ENCODE data around the gene DELE1. TPM values are rescaled to one million over a fixed set of nuclear protein-coding genes. Genes with fewer than 3 reads are reported as not detected.

DELE1 gene
- total RNA-seq, 1 experiment from 2014 or later, result 35.1 TPM

DNA sequence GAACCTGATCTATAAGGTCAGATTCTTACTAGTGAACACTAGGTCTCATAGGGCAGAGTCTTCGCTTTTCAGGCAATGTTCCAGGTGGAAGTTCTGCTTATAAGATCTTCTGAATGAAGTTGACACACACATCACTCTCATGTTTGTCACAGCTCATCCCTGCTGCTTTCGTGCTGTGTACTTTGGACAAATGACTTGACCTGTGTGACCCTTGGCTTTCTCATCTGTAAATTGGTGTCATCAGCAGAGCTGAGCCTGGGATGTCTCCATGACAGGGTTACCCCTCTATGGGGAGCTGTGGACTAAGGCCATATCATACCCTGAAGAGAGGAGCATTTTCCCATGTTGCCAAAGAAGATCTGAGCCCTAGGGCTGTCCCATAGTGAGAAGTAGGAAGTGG, 2.8 kb downstream of the DELE1 start:
- peaks cover 10% of the 10 kb centered on the region for H3K4me1 ChIP-seq (ENCODE audit: insufficient read depth, low read length, poor library complexity, severe bottlenecking)
- H3K27ac ChIP-seq (ENCODE audit: low read depth, low read length, poor library complexity, severe bottlenecking), result no peak overlapping the region
- TF ChIP-seq EZH2 (IDR thresholded peaks at IDR 0.05; ENCODE audit: borderline replicate concordance, low read depth, low read length, poor library complexity, severe bottlenecking) (no peak), CTCF (conservative IDR thresholded peaks at IDR 0.05; ENCODE audit: low read depth, low read length) (no peak)
- H3K36me3 ChIP-seq (ENCODE audit: insufficient read depth, low read length, poor library complexity, severe bottlenecking), result peaks cover 43% of the 10 kb centered on the region
- no TSS peak for BruUV-seq (replicated peaks)
- ChIA-PET POLR2A (ENCODE audit: low non-redundant PET) (no interaction called here), CTCF (no interaction called here)
- H3K4me3 ChIP-seq (ENCODE audit: low read depth, low read length, poor library complexity, severe bottlenecking), result no peak overlapping the region
- no peaks in the 10 kb centered on the region for H3K27me3 ChIP-seq (replicated peaks; ENCODE audit: insufficient read depth, low read depth, low read length, poor library complexity)
- no peak for DNase-seq (ENCODE audit: low spot score)
- no peaks in the 10 kb centered on the region for H3K9me3 ChIP-seq (ENCODE audit: low read depth, low read length, poor library complexity, severe bottlenecking)
- intact Hi-C loops (cut with micrococcal nuclease; ENCODE audit: unreplicated experiment), result no loop called here

GRCh38 chr5:141928051-141928450, 4.4 kb downstream of the DELE1 start:
- ChIA-PET POLR2A (ENCODE audit: low non-redundant PET) (no interaction called here), CTCF (no interaction called here)
- H3K4me1 ChIP-seq (ENCODE audit: insufficient read depth, low read length, poor library complexity, severe bottlenecking), result peaks cover 5% of the 10 kb centered on the region
- no peak overlapping the region for H3K27ac ChIP-seq (ENCODE audit: low read depth, low read length, poor library complexity, severe bottlenecking)
- DNase-seq (ENCODE audit: low spot score), result no peak
- no peak overlapping the region for H3K4me3 ChIP-seq (ENCODE audit: low read depth, low read length, poor library complexity, severe bottlenecking)
- H3K27me3 ChIP-seq (replicated peaks; ENCODE audit: insufficient read depth, low read depth, low read length, poor library complexity), result no peaks in the 10 kb centered on the region
- intact Hi-C loops (cut with micrococcal nuclease; ENCODE audit: unreplicated experiment), result no loop called here
- peaks cover 50% of the 10 kb centered on the region for H3K36me3 ChIP-seq (ENCODE audit: insufficient read depth, low read length, poor library complexity, severe bottlenecking)
- no TSS peak for BruUV-seq (replicated peaks)
- TF ChIP-seq CTCF (conservative IDR thresholded peaks at IDR 0.05; ENCODE audit: low read depth, low read length) (no peak), EZH2 (IDR thresholded peaks at IDR 0.05; ENCODE audit: borderline replicate concordance, low read depth, low read length, poor library complexity, severe bottlenecking) (no peak)
- H3K9me3 ChIP-seq (ENCODE audit: low read depth, low read length, poor library complexity, severe bottlenecking), result no peaks in the 10 kb centered on the region

DNA sequence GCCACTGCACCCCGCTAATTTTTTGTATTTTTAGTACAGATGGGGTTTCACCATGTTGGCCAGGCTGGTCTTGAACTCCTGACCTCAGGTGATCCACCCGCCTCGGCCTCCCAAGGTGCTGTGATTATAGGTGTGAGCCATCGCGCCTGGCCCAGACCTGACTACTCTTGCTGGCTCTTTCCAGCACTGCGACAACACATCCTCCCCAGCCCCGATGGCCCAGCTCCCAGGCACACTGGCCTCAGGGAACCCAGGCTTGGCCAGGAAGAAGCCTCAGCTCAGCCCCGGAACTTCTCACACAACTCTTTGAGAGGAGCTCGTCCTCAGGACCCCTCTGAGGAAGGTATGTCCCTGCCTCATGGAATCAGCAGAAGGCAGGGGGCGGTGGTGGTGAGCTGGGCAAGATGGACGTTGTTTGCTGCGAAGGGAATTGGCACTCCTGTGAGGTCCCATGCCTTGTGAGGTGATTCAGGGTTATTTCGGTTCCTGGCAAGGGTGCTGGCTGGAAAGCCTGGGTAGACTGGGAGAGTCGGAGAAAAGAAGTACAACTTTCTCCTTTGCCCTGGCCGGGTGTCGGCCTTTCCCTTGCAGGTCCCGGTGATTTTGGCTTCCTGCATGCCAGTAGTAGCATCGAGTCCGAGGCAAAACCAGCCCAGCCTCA, 5.9 kb downstream of the DELE1 start:
- Histone ChIP-seq H3K27ac (ENCODE audit: low read depth, low read length, poor library complexity, severe bottlenecking) (no peak overlapping the region), H3K9me3 (ENCODE audit: low read depth, low read length, poor library complexity, severe bottlenecking) (no peaks in the 10 kb centered on the region), H3K4me1 (ENCODE audit: insufficient read depth, low read length, poor library complexity, severe bottlenecking) (no peaks in the 10 kb centered on the region), H3K4me3 (ENCODE audit: low read depth, low read length, poor library complexity, severe bottlenecking) (no peak overlapping the region), H3K27me3 (replicated peaks; ENCODE audit: insufficient read depth, low read depth, low read length, poor library complexity) (no peaks in the 10 kb centered on the region), H3K36me3 (ENCODE audit: insufficient read depth, low read length, poor library complexity, severe bottlenecking) (peaks cover 63% of the 10 kb centered on the region)
- ChIA-PET POLR2A (ENCODE audit: low non-redundant PET) (interaction anchor here (0.5 kb wide), 1 partner anchor 39 kb away, joined by 3 read pairs; no protein-coding TSS in a partner anchor), CTCF (no interaction called here)
- no peak for TF ChIP-seq EZH2 (IDR thresholded peaks at IDR 0.05; ENCODE audit: borderline replicate concordance, low read depth, low read length, poor library complexity, severe bottlenecking)
- TF ChIP-seq CTCF (conservative IDR thresholded peaks at IDR 0.05; ENCODE audit: low read depth, low read length), result no peak
- intact Hi-C loops (cut with micrococcal nuclease; ENCODE audit: unreplicated experiment), result no loop called here
- no peak for DNase-seq (ENCODE audit: low spot score)
- BruUV-seq (replicated peaks), result no TSS peak
